Embryonic facial prominence (tissue), 1 donor: ENCODE results near the gene SLC52A3.
"Not testable (repeated sequence)": the region's sequence is repeated elsewhere in the genome, so short reads cannot be mapped to it uniquely, and the experiment has no call there.

Experiments used
- DNase-seq: peaks from one replicate; pipeline ENCODE4 v3.0.0-alpha.2; 2016; ENCODE audit errors: extremely low spot score

Gene SLC52A3

DNA sequence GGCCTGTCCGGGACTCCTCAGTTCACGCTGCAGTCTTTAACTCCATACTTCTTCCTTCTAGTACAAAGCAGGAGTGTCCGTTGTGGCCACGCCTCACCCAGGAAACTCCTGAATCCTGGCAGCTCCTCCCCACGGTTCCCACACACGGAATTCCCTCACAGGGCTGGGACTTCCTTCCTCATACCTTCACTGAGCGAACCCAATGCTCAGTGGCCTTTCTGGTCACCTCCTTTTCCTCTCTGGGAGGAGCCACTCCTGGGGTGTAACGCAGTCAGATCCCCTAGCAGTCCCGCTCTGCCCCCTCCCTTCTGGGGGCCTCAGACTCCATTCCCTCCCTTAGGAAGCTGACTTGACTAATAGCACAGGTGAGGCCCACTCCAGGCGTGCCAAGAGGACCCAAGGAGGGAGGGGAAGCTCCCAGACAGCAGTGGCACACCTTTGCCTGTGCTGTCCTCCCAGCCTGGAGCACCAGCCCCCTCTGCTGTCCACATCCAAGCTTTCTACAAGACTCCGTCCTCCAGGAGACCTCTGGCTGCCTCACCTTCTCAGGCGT is at the start of gene SLC52A3:
Gene SLC52A3 (minus strand): TSS at position 75 of the 553 bp plus-strand sequence. CDS start 2,726 bp downstream, outside the sequence.
- no peak for DNase-seq

DNA sequence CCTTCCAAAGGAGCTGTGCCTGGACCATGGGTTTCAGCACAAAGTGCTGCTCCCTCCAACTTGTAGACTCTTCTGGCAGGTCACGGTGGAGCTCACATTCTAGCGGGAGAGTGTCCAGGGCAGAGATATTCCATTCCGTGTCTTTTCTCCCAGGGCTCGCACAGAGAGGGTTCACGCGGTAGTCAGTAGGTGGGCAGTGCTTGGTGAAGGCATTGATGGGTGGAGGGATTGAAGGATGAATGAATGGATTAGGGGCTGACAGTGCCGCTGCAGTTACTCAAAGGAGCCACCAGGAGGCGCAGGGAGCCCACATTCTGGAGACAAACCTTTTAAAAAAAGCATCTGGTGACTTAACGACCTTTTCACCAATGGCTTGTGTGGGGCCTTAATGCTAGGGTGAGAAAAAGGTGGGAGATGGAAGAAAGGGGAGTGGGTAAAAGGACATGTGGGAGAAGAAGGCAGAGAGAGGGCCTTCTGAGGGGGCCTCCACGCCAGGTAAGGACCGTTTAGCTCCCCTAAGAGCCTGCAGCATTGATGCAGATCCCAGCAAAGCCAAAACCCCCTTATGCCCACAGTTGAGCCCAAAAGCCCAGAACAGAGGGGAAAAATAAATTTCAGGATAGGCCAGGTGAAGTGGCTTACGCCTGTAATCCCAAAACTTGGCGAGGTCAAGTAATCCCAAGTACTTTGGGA is 47.8 kb upstream of the SLC52A3 start:
- DNase-seq: peak; percentile 46

DNA sequence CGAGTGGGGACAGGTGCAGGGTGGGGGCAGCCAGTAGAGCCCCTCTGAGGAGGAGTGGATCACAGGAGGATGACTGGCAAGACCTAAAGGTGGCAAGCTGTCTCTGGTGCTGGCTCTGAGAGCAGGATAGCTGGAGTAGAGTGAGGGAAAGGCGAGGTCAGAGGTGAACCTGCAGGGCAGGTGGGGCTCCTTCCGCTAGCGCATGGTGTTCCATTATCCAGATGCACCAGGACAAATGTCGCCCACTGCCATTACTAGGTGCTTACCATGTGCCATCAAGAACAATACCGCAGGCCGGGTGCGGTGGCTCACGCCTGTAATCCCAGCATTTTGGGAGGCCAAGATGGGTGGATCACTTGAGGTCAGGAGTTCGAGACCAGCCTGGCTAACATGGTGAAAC is 46.9 kb upstream of the SLC52A3 start:
- no peak for DNase-seq

DNA sequence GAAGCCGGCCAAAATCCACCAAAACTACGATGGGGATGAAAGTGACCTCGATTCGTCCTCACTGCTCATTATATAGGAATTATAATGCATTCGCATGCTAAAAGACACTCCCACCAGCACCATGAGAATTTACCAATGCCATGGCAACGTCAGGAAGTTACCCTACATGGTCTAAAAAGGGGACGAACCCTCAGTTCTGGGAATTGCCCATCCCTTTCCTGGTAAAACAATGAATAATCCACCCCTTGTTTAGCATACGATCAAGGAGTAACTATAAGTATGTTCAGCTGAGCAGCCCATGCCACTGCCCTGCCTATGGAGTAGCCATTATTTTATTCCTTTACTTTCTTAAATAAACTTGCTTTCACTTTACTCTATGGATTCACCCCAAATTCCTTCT is 45.1 kb upstream of the SLC52A3 start:
- DNase-seq: no peak

DNA sequence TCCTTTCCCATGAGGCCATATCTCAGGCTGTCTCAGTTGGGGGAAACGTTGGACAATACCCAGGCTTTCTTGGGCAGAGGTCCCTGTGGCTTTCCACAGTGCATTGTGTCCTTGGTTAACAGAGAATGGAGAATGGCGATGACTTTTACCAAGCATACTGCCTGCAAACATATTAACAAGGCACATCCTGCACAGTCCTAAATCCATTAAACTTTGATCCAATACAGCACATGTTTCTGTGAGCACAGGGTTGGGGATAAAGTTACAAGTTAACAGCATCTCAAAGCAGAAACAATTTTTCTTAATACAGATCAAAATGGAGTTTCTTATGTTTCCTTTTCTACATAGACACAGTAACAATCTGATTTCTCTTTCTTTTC is 44.1 kb upstream of the SLC52A3 start:
- not testable (repeated sequence) for DNase-seq

DNA sequence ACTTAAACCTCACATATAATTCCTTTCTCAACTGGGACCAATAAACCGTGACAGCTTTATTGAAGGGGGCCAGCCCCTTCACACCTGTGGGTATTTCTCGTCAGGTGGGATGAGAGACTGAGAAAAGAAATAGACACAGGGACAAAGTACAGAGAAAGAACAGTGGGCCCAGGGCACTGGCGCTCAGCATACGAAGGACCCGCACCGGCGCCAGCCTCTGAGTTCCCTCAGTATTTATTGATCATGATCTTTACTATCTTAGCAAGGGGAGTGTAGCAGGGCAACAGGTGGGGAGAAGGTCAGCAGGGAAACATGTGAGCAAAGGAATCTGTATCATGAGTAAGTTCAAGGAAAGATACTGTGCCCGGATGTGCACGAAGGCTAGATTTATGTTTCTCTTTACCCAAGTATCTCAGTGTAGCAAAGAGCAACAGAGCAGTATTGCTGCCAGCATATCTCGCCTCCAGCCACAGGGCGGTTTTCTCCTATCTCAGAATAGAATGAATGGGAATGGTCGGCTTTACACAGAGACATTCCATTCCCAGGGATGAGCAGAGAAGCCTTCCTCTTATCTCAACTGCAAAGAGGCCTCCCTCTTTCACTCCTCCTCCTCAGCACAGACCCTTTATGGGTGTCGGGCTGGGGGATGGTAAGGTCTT is 43.6 kb upstream of the SLC52A3 start:
- DNase-seq: not testable (repeated sequence)

DNA sequence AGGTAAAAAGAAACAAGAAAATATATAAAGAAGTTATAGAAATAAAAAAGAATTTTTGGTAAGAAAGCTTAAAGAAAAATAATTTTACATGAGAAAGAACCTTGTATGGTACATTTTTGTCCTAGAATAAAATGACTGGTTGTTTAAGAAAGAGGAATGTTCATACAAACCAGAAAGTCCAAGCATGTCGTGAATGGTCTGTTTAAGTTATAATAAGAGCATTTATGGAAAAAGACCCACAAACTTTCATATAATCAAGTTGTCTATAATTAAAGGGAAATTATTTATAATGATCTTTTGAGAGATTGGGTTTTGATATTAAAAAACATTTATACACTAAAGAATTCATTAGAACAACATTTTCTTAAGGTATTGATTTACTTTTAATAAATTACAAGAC is 37.4 kb upstream of the SLC52A3 start:
- no peak for DNase-seq

DNA sequence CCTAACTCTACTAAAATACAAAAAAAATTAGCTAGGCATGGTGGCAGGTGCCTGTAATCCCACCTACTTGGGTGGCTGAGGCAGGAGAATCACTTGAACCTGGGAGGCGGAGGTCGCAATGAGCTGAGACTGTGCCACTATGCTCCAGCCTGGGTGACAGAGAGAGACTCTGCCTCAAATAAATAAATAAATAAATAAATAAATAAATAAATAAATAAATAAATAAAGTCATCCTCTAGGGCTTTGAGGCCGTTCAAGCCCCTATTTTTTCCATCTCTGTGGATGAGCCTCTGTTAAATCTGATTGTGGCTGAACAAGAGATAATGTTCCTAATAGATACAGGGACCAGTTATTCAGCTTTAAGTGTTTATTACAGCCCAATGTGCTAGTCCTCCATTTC is 33.4 kb upstream of the SLC52A3 start:
- DNase-seq: no peak

DNA sequence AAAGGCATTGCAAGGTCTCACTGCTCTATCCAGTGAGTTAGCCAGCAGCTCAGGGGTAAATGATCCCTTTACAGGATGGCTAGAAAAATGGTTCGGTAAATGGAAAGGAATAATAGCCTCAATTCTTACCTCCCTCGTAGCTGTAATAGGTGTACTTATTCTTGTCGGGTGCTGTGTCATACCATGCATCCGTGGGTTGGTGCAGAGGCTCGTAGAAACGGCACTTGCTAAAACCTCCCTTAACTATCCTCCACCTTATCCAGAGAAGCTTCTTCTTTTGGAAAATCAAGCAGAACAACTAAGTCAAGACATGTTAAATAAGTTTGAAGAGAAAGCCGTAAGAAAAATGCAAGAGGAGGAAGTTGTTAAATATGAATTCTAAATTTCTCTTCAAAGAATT is 31.7 kb upstream of the SLC52A3 start:
- not testable (repeated sequence) for DNase-seq

DNA sequence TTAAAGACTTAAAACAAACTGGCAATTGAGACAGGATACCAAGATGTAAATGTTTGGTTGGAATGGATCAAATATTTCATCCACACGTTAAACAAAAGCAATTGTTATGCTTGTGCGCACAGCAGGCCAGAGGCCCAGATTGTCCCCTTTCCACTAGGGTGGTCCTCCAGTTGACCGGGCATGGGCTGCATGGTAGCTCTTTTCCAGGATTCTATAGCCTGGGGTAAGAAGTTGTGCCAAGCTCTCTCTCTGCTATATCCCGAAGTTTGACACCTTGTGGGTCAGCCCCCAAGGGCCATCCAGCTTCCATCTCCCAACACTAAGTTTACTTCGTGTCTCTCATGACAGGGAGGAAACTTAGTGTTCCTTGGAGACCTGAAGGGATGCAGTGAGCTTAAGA is 30.4 kb upstream of the SLC52A3 start:
- not testable (repeated sequence) for DNase-seq

DNA sequence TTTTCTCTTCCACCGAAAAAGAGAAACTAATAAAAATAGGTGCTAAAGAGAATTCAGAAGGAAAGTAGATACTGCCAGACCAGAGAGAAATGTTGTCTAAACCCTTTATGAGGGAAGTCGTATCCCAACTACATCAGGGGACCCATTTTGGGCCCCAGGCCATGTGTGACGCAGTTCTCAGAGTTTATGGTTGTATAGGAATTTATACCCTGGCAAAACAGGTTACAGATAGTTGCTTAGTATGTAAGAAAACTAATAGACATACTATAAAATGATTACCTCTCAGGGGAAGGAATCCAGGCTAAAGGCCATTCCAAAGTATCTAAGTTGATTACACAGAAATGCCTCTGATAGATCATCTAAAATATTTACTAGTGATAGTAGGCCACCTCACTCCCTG is 28.6 kb upstream of the SLC52A3 start:
- DNase-seq: no peak

DNA sequence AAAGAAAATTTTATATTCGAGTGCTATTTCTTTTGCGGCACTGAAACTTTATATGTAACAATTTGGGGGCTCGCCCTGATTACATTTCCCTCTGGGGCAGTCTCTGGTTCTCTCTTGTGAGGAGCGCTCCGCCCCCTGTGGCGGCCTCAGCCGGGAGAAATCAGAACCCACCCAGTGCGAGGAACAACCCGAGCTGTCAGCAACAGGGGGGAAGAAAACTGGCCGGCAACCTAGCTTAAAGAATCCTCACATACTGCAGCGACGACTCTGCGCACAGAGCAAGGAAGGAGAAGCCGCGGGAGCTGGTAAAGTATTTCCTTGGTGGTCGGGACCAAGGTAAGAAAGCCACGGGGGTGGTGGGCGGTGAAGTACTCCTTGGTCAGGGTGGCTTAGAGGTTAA is 23.9 kb upstream of the SLC52A3 start:
- DNase-seq: no peak

DNA sequence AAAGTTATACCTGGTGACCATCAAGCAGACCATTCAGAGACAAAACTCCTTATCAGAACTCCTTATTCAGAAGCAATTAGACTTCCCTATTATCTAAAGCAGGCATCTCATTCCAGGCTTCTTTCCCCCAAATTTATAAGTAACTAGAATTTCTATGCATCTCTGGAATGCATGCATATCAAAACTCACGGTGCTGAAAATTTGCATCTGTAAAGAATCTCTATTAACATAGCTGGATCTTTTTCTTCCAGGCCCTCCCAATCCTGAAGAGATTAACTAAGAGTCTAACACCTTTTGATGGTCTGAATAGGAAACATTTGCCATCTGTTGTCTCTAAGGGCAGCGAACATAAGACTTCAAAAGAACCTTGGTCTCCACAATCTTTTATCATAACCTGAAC is 22.8 kb upstream of the SLC52A3 start:
- DNase-seq: no peak

DNA sequence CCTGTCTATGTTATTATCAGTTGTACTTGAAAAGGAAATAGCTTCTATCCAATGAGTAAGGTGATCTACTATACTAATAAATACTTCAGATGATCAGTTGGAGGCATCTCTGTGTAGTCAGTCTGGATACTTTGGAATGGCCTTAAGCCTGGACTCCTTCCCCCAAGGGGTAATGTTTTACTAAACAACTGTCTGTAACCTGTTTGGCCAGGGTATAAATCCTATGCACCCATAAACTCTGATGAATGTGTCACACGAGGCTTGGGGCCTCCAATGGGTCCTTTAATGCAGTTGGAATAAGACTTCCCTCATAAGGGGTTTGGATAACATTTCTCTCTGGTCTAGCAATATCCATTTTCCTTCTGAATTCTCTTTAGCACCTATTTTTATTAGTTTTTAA is 19.5 kb upstream of the SLC52A3 start:
- no peak for DNase-seq

DNA sequence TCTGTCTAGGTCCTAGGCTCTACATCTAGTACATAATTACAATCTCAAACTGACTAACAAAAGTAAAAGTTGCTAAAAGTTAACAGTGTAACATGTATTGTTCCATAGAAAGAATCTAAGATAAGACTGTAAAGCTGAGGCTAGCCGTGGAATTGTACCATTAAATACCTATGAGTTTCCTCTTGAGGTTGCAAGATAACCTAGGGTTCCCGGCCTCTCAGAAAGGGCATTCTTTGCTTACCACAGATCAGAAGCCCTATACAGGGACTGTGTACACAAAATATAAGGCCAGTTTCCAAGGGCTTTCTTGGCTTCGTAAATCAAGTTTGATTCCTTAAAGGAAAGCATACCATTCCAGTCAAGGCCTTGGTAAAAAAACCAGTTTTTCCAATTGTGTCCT is 11.5 kb upstream of the SLC52A3 start:
- no peak for DNase-seq

DNA sequence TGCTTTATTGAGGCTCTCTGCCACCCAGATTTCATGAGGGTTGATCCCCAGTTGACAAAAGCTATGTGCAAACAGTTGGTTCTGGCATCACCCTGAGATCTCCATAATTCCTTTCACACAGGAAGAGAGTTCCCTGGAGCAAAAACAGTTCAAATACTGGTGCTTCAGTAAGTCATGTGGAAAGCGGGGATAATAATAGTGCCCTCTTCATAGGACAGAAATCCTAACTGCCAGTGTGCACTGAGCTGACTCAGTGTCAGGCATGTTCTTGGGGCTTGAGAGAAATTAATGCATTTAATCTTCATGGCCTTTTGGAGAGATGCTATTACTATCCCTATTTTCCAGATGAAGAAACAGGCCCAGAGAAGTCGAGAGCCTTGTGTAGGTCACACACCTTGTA is 7.9 kb upstream of the SLC52A3 start:
- no peak for DNase-seq

DNA sequence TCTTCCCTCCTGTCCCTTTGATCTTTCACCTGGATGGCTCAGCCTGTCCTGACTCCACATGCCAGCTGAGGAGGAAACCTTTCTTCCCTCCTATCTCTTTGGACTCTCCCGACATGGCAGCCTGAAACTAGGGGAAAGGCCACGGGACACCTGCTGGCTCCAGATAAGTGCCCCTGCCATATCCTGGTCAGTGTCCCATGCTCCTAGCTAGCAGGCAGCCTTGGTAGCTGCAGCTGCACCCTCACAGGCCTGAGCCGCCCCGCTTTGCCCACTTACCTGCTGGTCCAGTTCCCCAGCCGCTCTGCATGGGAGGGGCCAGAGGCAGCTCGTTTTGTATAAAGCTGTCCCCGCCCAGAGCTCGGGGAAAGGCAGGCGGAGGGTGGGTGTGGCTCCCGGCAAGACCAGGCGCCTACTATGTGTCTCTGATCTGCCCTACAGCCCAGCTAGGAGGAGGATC is 7.4 kb upstream of the SLC52A3 start:
- no peak for DNase-seq

DNA sequence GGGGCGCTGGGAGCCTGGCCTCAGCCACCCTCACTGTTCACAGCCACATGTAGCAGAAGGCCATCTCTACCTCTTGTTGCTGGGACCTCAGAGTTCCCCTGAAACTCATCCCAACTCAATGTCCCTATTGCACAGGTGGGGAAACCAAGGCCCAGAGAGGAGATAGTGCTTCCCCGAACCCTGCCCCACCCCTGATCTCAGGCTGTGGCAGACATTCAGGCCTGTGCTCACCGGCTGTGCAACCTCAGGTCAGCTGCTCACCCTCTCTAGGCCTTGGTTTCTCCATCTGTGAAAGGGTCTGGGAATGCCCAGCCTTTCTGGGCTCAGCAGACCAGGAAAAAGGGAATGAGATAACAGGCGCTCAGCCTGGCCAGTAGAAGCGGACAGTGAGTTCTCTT is 6.4 kb upstream of the SLC52A3 start:
- no peak for DNase-seq

DNA sequence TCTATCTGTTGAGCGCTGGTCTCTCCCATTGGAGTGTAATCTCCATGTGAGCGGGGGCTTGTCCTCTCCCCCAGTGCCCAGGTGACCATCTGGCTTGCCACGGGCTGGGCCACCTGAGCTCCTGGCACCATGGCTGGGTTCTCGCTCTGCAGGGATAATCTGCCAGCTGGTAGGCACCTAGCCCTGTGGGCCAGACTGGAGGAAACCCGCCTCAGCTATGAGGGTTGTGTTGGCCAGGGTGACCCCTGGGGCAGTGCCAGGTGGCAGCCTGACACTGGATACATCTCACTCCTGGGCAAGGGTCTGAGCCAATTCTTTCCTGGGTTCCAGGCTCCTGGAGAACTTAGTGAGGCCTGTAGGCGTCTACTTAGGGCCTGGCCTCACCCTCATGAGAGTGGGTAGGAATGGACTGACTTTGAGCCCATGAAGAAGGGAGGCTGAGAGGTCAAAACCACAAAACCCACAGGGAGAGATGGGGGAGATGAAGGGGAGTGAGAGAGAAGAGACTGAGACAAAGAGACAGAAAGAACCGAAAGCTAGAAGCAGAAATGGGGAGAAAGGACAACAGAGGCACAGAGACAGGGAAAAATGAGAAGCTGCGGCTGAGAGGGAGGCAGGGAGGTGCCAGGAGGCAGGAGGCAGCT is 5.8 kb upstream of the SLC52A3 start:
- no peak for DNase-seq

DNA sequence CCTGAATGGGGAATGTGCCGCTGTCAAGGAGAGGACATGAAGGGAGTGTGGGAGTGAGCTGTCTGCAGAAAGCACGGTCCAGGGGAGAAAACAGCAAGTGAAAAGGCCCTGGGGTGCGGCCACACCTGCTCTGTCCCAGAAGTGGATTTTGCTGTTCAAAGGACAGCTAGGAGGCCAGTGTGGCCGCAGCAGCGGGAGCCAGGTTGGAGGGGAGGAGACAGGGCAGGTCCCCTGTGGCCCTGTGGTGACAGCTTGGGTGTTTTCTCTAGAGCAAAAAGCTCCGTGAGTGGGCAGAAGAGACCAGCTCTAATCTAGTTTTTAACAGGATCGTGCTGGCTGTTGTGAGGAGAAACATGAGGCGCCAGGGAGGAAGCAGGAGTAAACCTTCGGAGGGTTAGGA is 4.5 kb upstream of the SLC52A3 start:
- DNase-seq: no peak

DNA sequence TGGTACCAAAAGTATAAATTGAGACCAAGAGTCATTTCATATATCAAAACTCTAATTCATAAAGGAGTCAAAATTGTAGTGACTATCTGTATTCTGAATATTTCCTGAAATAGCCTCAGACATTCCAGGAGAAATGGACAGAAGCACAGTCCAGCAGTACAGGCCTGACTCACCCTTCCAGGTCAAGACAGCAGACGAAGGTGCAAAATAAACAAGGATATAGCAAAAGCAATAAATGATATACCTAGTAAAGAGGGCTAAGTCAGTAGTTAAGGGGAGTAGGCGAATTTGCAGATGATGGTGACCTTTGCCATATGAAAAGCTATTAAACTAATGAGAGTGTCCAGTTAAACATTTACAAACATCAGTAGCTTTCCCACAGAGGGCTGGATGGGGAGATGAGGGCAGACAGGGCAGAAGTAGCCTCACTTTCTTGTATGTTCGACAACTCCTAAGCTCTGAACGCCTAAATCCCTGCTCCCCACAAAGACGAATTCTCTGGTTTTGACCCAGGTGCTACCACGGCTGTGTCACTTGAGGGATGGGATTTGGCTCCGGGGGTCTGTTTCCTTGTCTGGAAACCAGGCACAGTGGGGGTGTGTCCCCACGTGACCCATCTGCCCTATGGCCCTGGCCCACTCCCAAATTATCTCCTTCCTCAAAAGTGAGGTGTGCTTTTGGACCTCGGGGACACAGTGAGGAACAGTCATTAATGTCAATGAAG is 3.6 kb upstream of the SLC52A3 start:
- no peak for DNase-seq

DNA sequence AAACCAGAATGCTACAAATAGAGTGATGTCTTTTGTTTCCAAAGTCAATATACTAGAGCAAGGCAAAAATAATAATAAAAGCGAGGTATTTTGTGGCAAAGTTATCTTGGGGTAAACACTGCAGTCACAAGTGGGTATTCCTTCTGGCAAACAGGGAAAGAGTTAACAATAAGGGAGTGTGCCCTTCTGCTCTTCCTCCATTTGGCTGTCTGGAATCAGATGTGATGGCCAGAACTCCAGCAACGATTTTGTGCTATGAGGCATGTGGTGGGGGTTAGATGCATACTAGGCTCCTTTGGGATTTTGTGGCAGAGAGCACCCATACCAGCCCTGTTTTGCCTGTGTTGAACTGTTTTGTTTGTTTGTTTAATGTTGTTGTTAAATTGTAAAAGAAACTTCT is 2.4 kb upstream of the SLC52A3 start:
- no peak for DNase-seq
